ENCODE measurements around the gene EXOG.

DNA sequence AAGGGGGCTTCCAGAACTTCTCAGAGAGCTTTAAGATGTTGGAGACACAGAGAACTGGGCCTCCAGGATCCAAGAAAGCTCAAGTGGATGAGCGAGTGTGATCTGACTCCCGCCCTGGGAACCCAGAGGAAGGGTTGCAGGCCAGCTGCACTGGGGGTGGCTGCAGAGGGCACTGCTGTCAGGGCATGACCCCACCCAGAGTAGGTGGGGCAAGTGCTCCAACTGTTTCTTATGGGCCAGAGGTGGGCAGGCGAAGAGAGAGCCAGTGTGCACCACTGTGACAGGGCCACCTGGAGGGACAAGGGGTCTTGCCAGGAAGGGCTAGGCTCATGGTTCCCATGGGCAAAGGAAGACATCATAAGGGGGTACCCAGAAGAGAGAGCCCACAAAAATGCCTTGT, 48.8 kb downstream of the EXOG start:
- TF ChIP-seq CTCF (IDR thresholded peaks at IDR 0.05) (no peak), EZH2 (IDR thresholded peaks at IDR 0.05; ENCODE audit: borderline replicate concordance, insufficient read depth, low read depth, low read length, poor library complexity, severe bottlenecking) (no peak)

Data from B cell (primary cell).